HCT116 (cell line): ENCODE measurements around the gene SMIM20. TPM values are rescaled to one million over a fixed set of nuclear protein-coding genes. Genes with fewer than 3 reads are reported as not detected.

Source experiments
- ATAC-seq: fragments of 200-7000 bp; cut with Tn5 transposase; 2 replicates; pipeline ENCODE4 v1.9.1; 2020; ENCODE audit warnings: mild to moderate bottlenecking, moderate library complexity
- BruUV-seq: library from RNA; stranded (reverse); fragments of 400-500 nt; replicated peaks from 2 replicates; lab custom pipeline; 2021; lab: Mats Ljungman, UMichigan
- CTCF ChIA-PET: fragments of 300-600 bp; sonication (Branson Sonifier 250); formaldehyde crosslinking; loops from one replicate; lab custom pipeline; 2021; ENCODE audit warnings: antibody characterized with exemption; lab: Charles Lee
- POLR2A ChIA-PET: fragments of 300-600, 350-600 bp; sonication (Branson Sonifier 250); formaldehyde crosslinking; loops from one replicate; lab custom pipeline; 2021; ENCODE audit warnings: antibody characterized with exemption; lab: Charles Lee
- RAD21 ChIA-PET, 2 experiments: fragments of 300-600 bp; sonication (Branson Sonifier 250); formaldehyde crosslinking; loops; one replicate each; lab custom pipeline; 2023; ENCODE audit warnings: low total read pairs in 2 of 2; ENCODE audit not compliant: uncharacterized antibody in 2 of 2, unreplicated experiment in 2 of 2, low non-redundant PET in 1 of 2; lab: Charles Lee
- DNase-seq: peaks from one replicate; pipeline ENCODE4 v3.0.0-alpha.2; 2010; ENCODE audit warnings: low read depth, low spot score
- H2AFZ ChIP-seq: fragments of 200-600 bp; shearing (Covaris generic), sonication (generic); 2 replicates; pipeline ENCODE4 v1.6.1; 2017; ENCODE audit warnings: low read depth, mixed run types, mixed read lengths, antibody characterized with exemption, low read length; ENCODE audit not compliant: poor library complexity, severe bottlenecking
- H3K27ac ChIP-seq: 2 replicates; pipeline ENCODE4 v1.5.1; 2012; ENCODE audit warnings: low read depth, low read length
- H3K27me3 ChIP-seq: fragments of 200-600 bp; sonication (generic); 2 replicates; pipeline ENCODE4 v1.6.1; 2016; ENCODE audit warnings: mixed run types, low read length, mixed read lengths; ENCODE audit not compliant: insufficient read depth
- H3K36me3 ChIP-seq, 2 experiments: fragments of 200-500 bp in 1 of 2; fragments of 200-600 bp in 1 of 2; sonication (Bioruptor generic) in 1 of 2; sonication (generic) in 1 of 2; 2 replicates each; pipeline versions ENCODE4 v1.5.1 to v1.6.1; 2014 to 2016; ENCODE audit warnings: low read length in 2 of 2, inconsistent platforms in 1 of 2, mixed read lengths in 1 of 2, mixed run types in 1 of 2; ENCODE audit not compliant: insufficient read depth in 2 of 2, control insufficient read depth in 1 of 2
- H3K4me1 ChIP-seq, 2 experiments: fragments of 200-600 bp in 1 of 2; sonication (generic) in 1 of 2; 2 replicates each; pipeline versions ENCODE4 v1.5.1 to v1.6.1; 2012 to 2017; ENCODE audit warnings: low read length in 2 of 2, inconsistent platforms in 1 of 2, mild to moderate bottlenecking in 1 of 2, mixed read lengths in 1 of 2, mixed run types in 1 of 2, moderate library complexity in 1 of 2; ENCODE audit not compliant: insufficient read depth in 2 of 2, control insufficient read depth in 1 of 2
- H3K4me2 ChIP-seq: fragments of 200-600 bp; sonication (generic); 2 replicates; pipeline ENCODE4 v1.6.1; 2017; ENCODE audit warnings: mixed run types, low read length, mixed read lengths
- H3K4me3 ChIP-seq, 2 experiments: fragments of 200-600 bp in 1 of 2; sonication (generic) in 1 of 2; replicated peaks in 1 of 2; 2 replicates each; pipeline ENCODE4 v1.5.1; 2011 to 2016; ENCODE audit warnings: low read length in 2 of 2, control low read depth in 1 of 2, low read depth in 1 of 2, mild to moderate bottlenecking in 1 of 2, mixed read lengths in 1 of 2, mixed run types in 1 of 2
- H3K79me2 ChIP-seq: fragments of 200-600 bp; sonication (generic); 2 replicates; pipeline ENCODE4 v1.6.1; 2017; ENCODE audit warnings: mild to moderate bottlenecking, mixed run types, low read length, moderate library complexity, mixed read lengths; ENCODE audit not compliant: insufficient read depth
- H3K9ac ChIP-seq: fragments of 200-600 bp; sonication (generic); 2 replicates; pipeline ENCODE4 v1.6.1; 2016; ENCODE audit warnings: low read length, mixed read lengths
- H3K9me2 ChIP-seq: fragments of 200-600 bp; sonication (generic), shearing (Covaris generic); 2 replicates; pipeline ENCODE4 v1.6.1; 2017; ENCODE audit warnings: mixed run types, mild to moderate bottlenecking, moderate library complexity; ENCODE audit not compliant: insufficient read depth
- H3K9me3 ChIP-seq, 2 experiments: fragments of 200-500 bp in 1 of 2; fragments of 200-600 bp in 1 of 2; sonication (Bioruptor generic) in 1 of 2; sonication (generic) in 1 of 2; 2 replicates each; pipeline ENCODE4 v1.6.1; 2014 to 2017; ENCODE audit warnings: low read length in 2 of 2, mixed read lengths in 2 of 2, inconsistent platforms in 1 of 2, low read depth in 1 of 2, mild to moderate bottlenecking in 1 of 2, mixed run types in 1 of 2, moderate library complexity in 1 of 2; ENCODE audit not compliant: control insufficient read depth in 1 of 2, insufficient read depth in 1 of 2
- H4K20me1 ChIP-seq: fragments of 200-600 bp; sonication (generic), shearing (Covaris generic); 2 replicates; pipeline ENCODE4 v1.6.1; 2017; ENCODE audit warnings: mixed run types, mild to moderate bottlenecking, moderate library complexity; ENCODE audit not compliant: insufficient read depth
- CBX3 ChIP-seq: IDR thresholded peaks from 2 replicates; pipeline ENCODE4 v1.6.1; 2012; ENCODE audit warnings: low read depth
- CEBPB ChIP-seq: IDR thresholded peaks from 2 replicates; pipeline ENCODE4 v1.6.1; 2012; ENCODE audit warnings: low read depth
- EGR1 ChIP-seq: IDR thresholded peaks from 2 replicates; pipeline ENCODE4 v1.6.1; 2012; ENCODE audit warnings: low read depth
- ELF1 ChIP-seq: IDR thresholded peaks from 2 replicates; pipeline ENCODE4 v1.6.1; 2012; ENCODE audit warnings: low read depth, borderline replicate concordance
- EZH2 ChIP-seq: fragments of 200-600 bp; sonication (generic); IDR thresholded peaks from 2 replicates; pipeline ENCODE4 v1.6.1; 2017; ENCODE audit warnings: antibody characterized with exemption, mixed run types
- EZH2phosphoT487 ChIP-seq: fragments of 200-600 bp; IDR thresholded peaks from 2 replicates; pipeline ENCODE4 v1.6.1; 2018; ENCODE audit warnings: antibody characterized with exemption, borderline replicate concordance
- JUND ChIP-seq: IDR thresholded peaks from 2 replicates; pipeline ENCODE4 v1.6.1; 2012
- POLR2A ChIP-seq: IDR thresholded peaks from 2 replicates; pipeline ENCODE4 v1.7.0; 2011; ENCODE audit warnings: borderline replicate concordance; ENCODE audit not compliant: insufficient read depth, insufficient read length; ENCODE audit errors: extremely low read depth
- POLR2AphosphoS5 ChIP-seq: IDR thresholded peaks from 2 replicates; pipeline ENCODE4 v1.6.1; 2011; ENCODE audit warnings: mild to moderate bottlenecking, low read depth, low read length, moderate library complexity
- RAD21 ChIP-seq: IDR thresholded peaks from 2 replicates; pipeline ENCODE4 v1.6.1; 2012; ENCODE audit warnings: low read depth, mild to moderate bottlenecking
- SIN3A ChIP-seq: IDR thresholded peaks from 2 replicates; pipeline ENCODE4 v1.6.1; 2012; ENCODE audit warnings: low read depth
- SP1 ChIP-seq: IDR thresholded peaks from 2 replicates; pipeline ENCODE4 v1.6.1; 2012; ENCODE audit warnings: low read depth
- SRF ChIP-seq: IDR thresholded peaks from 2 replicates; pipeline ENCODE4 v1.6.1; 2012; ENCODE audit warnings: low read depth
- TCF7L2 ChIP-seq: IDR thresholded peaks from 2 replicates; pipeline ENCODE4 v1.7.0; 2011; ENCODE audit warnings: borderline replicate concordance, inconsistent platforms; ENCODE audit not compliant: insufficient read depth, insufficient read length; ENCODE audit errors: extremely low read depth
- YY1 ChIP-seq: IDR thresholded peaks from 2 replicates; pipeline ENCODE4 v1.6.1; 2011; ENCODE audit warnings: low read length, low read depth, moderate library complexity, mild to moderate bottlenecking; ENCODE audit not compliant: insufficient replicate concordance; ENCODE audit errors: extremely low read depth
- ZFX ChIP-seq: fragments of 450-650 bp; IDR thresholded peaks from 2 replicates; pipeline ENCODE4 v1.6.1; 2017
- ZNF274 ChIP-seq: fragments of 200-500 bp; sonication (Bioruptor generic); IDR thresholded peaks from 2 replicates; pipeline ENCODE4 v1.6.1; 2014; ENCODE audit warnings: mild to moderate bottlenecking, low read depth, low read length, inconsistent platforms
- intact Hi-C: fragments of 100-400 bp; cut with micrococcal nuclease; formaldehyde crosslinking; loops from 2 replicates; pipeline ENCODE4 v1.10.0; 2022
- total RNA-seq: library from RNA; stranded (reverse); gene quantifications from one replicate; pipeline ENCODE4 v1.2.1, GENCODE V29; 2021; ENCODE audit not compliant: unreplicated experiment
- TF ChIP-seq, protein P1 (sequence below): IDR thresholded peaks from 2 replicates; pipeline ENCODE4 v1.6.1; 2011; ENCODE audit warnings: mild to moderate bottlenecking, low read length, moderate library complexity; ENCODE audit not compliant: insufficient replicate concordance; ENCODE audit errors: extremely low read depth
- TF ChIP-seq, protein P2 (sequence below), 3 experiments: fragments of 200-600 bp in 1 of 3; sonication (generic) in 1 of 3; IDR thresholded peaks in 2 of 3; conservative IDR thresholded peaks in 1 of 3; 2 replicates each; pipeline ENCODE4 v1.5.1; 2012 to 2017; ENCODE audit warnings: low read depth in 2 of 3, low read length in 2 of 3, antibody characterized with exemption in 1 of 3, borderline replicate concordance in 1 of 3, control low read depth in 1 of 3, mild to moderate bottlenecking in 1 of 3, mixed read lengths in 1 of 3, mixed run types in 1 of 3, moderate library complexity in 1 of 3; ENCODE audit not compliant: insufficient read depth in 1 of 3
- TF ChIP-seq, protein P3 (sequence below): IDR thresholded peaks from 2 replicates; pipeline ENCODE4 v1.6.1; 2012
- TF ChIP-seq, protein P4 (sequence below): IDR thresholded peaks from 2 replicates; pipeline ENCODE4 v1.6.1; 2012; ENCODE audit warnings: low read depth
- TF ChIP-seq, protein P5 (sequence below): IDR thresholded peaks from 2 replicates; pipeline ENCODE4 v1.6.1; 2012

Gene SMIM20
- total RNA-seq, 1 experiment from 2014 or later, result 36.9 TPM

DNA sequence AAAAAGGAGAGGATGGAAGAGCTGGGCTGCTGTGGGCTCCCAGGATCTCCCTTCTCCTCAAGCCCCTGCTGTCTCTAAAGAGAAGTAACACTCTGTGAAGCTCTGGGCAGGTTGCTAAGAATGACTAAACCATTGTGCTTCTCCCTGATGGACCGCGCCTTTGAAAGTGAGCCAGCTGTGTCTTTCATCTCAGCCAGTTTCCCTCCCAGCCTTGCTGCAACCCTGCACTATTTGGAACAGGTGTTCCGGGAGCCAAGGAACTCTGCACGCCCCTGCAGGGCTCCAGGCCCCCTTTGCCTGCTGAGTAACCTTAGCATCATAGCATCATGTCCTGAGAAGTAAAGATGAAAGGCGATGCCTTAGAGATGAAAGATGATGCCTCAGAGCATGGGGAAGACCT, 39.7 kb downstream of the SMIM20 start:
- ChIA-PET RAD21 (no interaction called here), CTCF (no interaction called here), POLR2A (no interaction called here)
- H3K9me2 ChIP-seq, result no peaks in the 10 kb centered on the region
- no peak overlapping the region for H3K9ac ChIP-seq
- H3K4me3 ChIP-seq, result no peak overlapping the region
- no peaks in the 10 kb centered on the region for H4K20me1 ChIP-seq
- peaks cover 8 to 46% of the 10 kb centered on the region in 2 experiments for H3K4me1 ChIP-seq
- no peaks in the 10 kb centered on the region for H3K36me3 ChIP-seq
- intact Hi-C loops, result no loop called here
- peak; percentile 79 for DNase-seq
- BruUV-seq, result no TSS peak
- peak overlapping the region; percentile 33 for H3K4me2 ChIP-seq
- no peaks in the 10 kb centered on the region for H3K9me3 ChIP-seq
- no peak overlapping the region for H3K27ac ChIP-seq
- peak; percentile 91 for ATAC-seq
- no peak overlapping the region for H2AFZ ChIP-seq
- no peaks in the 10 kb centered on the region for H3K79me2 ChIP-seq
- H3K27me3 ChIP-seq, result no peaks in the 10 kb centered on the region
- TF ChIP-seq CEBPB (peak; percentile 74), EZH2 (no peak), RAD21 (no peak), SIN3A (no peak; the same call in 1 of the 2 replicates), EZH2phosphoT487 (no peak), SRF (no peak), ELF1 (no peak), ZFX (no peak), TCF7L2 (peak; percentile 98), YY1 (peak; percentile 16), ZNF274 (no peak), POLR2A (no peak), CBX3 (peak; percentile 63; the same call in 1 of the 2 replicates), POLR2AphosphoS5 (peak; percentile 41; the same call in 1 of the 2 replicates), JUND (peak; percentile 66), SP1 (peak; percentile 73), EGR1 (no peak)
- TF ChIP-seq, protein P1, sequence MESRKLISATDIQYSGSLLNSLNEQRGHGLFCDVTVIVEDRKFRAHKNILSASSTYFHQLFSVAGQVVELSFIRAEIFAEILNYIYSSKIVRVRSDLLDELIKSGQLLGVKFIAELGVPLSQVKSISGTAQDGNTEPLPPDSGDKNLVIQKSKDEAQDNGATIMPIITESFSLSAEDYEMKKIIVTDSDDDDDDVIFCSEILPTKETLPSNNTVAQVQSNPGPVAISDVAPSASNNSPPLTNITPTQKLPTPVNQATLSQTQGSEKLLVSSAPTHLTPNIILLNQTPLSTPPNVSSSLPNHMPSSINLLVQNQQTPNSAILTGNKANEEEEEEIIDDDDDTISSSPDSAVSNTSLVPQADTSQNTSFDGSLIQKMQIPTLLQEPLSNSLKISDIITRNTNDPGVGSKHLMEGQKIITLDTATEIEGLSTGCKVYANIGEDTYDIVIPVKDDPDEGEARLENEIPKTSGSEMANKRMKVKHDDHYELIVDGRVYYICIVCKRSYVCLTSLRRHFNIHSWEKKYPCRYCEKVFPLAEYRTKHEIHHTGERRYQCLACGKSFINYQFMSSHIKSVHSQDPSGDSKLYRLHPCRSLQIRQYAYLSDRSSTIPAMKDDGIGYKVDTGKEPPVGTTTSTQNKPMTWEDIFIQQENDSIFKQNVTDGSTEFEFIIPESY, result no peak
- TF ChIP-seq, protein P2, sequence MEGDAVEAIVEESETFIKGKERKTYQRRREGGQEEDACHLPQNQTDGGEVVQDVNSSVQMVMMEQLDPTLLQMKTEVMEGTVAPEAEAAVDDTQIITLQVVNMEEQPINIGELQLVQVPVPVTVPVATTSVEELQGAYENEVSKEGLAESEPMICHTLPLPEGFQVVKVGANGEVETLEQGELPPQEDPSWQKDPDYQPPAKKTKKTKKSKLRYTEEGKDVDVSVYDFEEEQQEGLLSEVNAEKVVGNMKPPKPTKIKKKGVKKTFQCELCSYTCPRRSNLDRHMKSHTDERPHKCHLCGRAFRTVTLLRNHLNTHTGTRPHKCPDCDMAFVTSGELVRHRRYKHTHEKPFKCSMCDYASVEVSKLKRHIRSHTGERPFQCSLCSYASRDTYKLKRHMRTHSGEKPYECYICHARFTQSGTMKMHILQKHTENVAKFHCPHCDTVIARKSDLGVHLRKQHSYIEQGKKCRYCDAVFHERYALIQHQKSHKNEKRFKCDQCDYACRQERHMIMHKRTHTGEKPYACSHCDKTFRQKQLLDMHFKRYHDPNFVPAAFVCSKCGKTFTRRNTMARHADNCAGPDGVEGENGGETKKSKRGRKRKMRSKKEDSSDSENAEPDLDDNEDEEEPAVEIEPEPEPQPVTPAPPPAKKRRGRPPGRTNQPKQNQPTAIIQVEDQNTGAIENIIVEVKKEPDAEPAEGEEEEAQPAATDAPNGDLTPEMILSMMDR (IDR thresholded peaks at IDR 0.05 in 2 of 3, conservative IDR thresholded peaks at IDR 0.05 in 1 of 3; ENCODE audit: borderline replicate concordance in 1 of 3, insufficient read depth in 1 of 3, low read depth in 2 of 3, low read length in 2 of 3), result peak in 1 of 3 experiments; percentile 23; a peak in 1 of 6 replicates
- TF ChIP-seq, protein P3, sequence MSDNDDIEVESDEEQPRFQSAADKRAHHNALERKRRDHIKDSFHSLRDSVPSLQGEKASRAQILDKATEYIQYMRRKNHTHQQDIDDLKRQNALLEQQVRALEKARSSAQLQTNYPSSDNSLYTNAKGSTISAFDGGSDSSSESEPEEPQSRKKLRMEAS, result no peak; the same call in none of the 2 replicates
- TF ChIP-seq, protein P4, sequence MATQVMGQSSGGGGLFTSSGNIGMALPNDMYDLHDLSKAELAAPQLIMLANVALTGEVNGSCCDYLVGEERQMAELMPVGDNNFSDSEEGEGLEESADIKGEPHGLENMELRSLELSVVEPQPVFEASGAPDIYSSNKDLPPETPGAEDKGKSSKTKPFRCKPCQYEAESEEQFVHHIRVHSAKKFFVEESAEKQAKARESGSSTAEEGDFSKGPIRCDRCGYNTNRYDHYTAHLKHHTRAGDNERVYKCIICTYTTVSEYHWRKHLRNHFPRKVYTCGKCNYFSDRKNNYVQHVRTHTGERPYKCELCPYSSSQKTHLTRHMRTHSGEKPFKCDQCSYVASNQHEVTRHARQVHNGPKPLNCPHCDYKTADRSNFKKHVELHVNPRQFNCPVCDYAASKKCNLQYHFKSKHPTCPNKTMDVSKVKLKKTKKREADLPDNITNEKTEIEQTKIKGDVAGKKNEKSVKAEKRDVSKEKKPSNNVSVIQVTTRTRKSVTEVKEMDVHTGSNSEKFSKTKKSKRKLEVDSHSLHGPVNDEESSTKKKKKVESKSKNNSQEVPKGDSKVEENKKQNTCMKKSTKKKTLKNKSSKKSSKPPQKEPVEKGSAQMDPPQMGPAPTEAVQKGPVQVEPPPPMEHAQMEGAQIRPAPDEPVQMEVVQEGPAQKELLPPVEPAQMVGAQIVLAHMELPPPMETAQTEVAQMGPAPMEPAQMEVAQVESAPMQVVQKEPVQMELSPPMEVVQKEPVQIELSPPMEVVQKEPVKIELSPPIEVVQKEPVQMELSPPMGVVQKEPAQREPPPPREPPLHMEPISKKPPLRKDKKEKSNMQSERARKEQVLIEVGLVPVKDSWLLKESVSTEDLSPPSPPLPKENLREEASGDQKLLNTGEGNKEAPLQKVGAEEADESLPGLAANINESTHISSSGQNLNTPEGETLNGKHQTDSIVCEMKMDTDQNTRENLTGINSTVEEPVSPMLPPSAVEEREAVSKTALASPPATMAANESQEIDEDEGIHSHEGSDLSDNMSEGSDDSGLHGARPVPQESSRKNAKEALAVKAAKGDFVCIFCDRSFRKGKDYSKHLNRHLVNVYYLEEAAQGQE, result no peak
- TF ChIP-seq, protein P5, sequence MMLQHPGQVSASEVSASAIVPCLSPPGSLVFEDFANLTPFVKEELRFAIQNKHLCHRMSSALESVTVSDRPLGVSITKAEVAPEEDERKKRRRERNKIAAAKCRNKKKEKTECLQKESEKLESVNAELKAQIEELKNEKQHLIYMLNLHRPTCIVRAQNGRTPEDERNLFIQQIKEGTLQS, result no peak
